ENCODE results near the gene AKR1A1.
A peak's percentile ranks its signal among the peaks of the same experiment; 100 is the strongest.
"Not testable (repeated sequence)": the region's sequence is repeated elsewhere in the genome, so short reads cannot be mapped to it uniquely, and the experiment has no call there.

The AKR1A1 gene

DNA sequence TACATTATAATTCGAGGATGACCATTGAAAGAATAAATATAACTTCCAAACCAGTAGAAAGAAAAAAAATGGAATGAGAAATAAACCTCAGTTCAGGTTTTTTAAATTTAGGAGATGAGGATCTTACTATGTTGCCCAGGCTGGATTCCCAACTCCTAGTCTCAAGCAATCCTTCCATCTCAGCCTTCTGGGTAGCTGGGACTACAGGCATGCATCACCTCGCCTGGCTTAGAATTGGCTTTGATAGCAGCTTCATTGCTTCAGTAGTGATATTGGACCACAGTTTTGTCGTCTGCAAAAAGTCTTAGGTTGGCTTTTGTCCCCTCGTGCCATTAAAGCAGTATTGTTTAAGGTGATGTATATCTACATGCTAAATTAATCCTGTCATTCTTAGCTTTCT, 36.1 kb downstream of the AKR1A1 start:
- no peak for FAIRE-seq

DNA sequence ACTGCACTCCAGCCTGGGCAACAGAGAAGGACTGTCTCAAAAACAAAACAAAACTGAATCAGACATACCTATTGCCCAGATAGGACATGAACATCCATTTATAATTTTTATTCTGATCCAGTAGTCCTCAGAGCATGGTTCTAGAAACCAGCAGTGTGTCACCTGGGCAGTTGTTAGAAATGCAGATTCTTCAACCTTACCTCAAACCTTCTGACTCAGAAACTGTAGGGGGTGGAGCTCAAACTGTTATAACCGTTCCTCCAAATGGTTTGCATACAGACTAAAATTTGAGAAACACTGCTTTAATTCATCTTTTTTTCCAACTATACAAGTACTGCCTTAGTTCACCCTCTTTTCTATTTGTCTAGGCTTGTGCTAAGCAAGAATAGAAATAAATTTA, 39.2 kb downstream of the AKR1A1 start:
- DNase-seq (ENCODE audit: insufficient read length, low spot score) = no peak

More for the DNA sequence above, 36.1 kb downstream of the AKR1A1 start:
- DNase-seq (ENCODE audit: insufficient read length, low spot score) = no peak
- TF ChIP-seq, protein P1, sequence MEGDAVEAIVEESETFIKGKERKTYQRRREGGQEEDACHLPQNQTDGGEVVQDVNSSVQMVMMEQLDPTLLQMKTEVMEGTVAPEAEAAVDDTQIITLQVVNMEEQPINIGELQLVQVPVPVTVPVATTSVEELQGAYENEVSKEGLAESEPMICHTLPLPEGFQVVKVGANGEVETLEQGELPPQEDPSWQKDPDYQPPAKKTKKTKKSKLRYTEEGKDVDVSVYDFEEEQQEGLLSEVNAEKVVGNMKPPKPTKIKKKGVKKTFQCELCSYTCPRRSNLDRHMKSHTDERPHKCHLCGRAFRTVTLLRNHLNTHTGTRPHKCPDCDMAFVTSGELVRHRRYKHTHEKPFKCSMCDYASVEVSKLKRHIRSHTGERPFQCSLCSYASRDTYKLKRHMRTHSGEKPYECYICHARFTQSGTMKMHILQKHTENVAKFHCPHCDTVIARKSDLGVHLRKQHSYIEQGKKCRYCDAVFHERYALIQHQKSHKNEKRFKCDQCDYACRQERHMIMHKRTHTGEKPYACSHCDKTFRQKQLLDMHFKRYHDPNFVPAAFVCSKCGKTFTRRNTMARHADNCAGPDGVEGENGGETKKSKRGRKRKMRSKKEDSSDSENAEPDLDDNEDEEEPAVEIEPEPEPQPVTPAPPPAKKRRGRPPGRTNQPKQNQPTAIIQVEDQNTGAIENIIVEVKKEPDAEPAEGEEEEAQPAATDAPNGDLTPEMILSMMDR (IDR thresholded peaks at IDR 0.05; ENCODE audit: insufficient read depth, missing control alignments) = no peak

DNA sequence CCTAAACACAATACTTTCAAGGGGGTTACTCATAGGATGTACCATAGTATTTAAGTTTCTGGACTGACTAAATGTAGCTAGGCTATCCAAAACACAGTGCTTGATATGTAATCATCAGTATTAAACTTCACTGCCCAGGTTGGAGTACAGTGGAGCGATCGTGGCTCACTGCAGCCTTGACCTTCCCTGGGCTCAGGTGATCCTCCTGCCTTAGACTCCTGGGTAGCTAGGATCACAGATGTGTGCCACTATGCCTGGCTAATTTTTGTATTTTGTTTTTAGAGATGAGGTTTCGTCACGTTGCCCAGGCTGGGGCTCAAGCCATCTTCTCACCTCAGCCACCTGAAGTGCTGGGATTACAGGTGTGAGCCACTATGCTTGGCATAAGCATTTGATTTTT, 43.8 kb downstream of the AKR1A1 start:
- FAIRE-seq (no peak), DNase-seq (ENCODE audit: insufficient read length, low spot score) (no peak)
- TF ChIP-seq, protein P1 (IDR thresholded peaks at IDR 0.05; ENCODE audit: insufficient read depth, missing control alignments) = no peak

More for the DNA sequence above, 39.2 kb downstream of the AKR1A1 start:
- TF ChIP-seq, protein P1 (IDR thresholded peaks at IDR 0.05; ENCODE audit: insufficient read depth, missing control alignments) = no peak
- FAIRE-seq = no peak

DNA sequence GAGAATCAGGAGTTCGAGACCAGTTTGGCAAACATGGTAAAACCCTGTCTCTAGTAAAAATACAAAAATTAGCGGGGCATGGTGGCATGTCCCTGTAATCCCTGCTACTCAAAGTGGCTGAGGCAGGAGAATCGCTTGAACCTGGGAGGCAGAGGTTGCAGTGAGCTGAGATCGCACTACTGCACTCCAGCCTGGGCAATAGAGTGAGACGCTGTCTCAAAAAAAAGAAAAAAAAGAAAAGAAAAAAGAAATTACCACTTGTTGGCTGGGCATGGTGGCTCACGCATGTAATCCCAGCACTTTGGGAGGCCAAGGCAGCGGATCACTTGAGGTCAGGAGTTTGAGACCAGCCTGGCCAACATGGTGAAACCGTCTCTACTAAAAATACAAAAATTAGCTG, 46.1 kb downstream of the AKR1A1 start:
- DNase-seq (ENCODE audit: insufficient read length, low spot score); FAIRE-seq: not testable (repeated sequence)

DNA sequence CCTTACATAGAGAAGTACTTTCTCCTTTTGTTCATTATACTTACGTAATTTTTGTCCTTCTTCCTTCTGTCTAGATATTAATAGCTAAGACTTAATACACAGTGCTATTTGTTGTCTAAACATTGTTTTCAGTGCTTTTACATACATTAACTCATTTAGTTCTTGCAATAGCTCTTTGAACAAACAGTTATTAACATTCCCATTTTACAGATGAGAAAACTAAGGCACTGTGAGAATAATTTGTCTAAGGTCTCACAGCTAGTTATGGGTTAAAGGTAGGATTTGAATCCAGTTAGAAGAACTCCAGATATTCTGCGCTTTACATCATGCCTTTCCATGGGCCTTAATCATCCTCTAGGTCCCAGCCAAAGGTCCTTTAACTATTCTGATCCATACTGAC, 53.6 kb downstream of the AKR1A1 start:
- DNase-seq (ENCODE audit: insufficient read length, low spot score) = no peak
- FAIRE-seq = peak; percentile 41
- TF ChIP-seq, protein P1 (IDR thresholded peaks at IDR 0.05; ENCODE audit: insufficient read depth, missing control alignments) = no peak

DNA sequence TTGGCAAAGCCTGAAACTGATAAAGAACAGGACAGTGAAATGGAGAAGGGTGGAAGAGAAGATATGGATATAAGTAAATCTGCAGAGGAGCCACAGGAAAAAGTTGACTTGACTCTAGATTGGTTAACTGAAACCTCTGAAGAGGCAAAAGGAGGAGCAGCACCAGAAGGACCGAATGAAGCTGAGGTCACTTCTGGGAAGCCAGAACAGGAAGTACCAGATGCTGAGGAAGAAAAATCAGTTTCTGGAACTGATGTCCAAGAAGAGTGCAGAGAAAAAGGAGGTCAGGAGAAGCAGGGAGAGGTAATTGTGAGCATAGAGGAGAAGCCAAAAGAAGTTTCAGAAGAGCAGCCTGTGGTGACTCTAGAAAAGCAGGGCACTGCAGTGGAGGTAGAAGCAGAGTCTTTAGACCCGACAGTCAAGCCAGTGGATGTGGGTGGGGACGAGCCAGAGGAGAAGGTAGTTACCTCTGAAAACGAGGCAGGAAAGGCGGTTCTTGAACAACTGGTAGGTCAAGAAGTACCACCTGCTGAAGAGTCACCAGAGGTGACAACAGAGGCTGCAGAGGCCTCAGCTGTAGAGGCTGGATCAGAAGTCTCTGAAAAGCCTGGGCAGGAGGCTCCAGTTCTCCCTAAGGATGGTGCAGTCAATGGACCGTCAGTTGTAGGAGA, 56.9 kb downstream of the AKR1A1 start:
- TF ChIP-seq, protein P1 (IDR thresholded peaks at IDR 0.05; ENCODE audit: insufficient read depth, missing control alignments) = no peak
- DNase-seq (ENCODE audit: insufficient read length, low spot score) (no peak), FAIRE-seq (no peak)

DNA sequence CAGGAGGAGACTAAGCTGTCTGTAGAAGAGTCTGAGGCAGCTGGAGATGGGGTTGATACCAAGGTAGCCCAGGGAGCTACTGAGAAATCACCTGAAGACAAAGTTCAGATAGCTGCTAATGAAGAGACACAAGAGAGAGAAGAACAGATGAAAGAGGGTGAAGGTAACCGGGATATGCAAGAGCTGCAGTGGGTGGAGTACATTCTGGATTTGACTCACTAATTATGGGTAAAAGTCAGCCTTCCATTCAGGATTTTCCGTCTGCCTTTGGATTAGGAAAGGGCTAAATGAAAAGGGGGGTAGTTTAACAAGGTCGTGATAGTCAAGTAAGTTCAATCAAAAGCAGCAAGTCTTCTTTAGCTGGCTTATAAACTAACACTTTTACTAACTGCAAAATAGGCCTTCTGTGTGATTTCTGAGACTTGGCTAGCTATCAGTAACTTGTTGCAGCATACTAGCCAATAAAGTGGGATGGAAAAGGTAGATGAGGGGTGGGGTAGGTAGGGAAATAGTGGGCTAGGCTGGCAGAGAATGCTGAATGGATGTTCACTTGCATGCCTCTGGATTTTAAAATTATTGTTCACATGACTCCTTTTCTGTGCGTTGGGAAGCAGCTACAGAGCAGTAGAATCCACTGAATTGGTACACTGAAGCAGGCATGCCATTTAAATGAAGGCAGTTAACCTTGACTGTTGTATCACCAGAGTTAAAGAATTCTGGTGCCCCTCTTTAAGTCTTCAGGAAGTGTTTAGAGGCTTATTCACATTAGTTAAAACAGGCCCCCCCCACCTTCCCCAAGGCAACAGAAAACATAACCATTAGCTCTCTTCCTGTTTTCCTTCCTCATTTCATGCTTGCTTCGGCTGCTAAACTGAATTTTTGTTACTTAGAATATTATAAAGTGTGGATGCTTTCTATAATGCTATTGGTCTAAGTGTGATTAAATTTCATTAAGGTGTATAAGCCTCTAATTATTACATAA, 57.8 kb downstream of the AKR1A1 start:
- TF ChIP-seq, protein P1 (IDR thresholded peaks at IDR 0.05; ENCODE audit: insufficient read depth, missing control alignments) = no peak
- DNase-seq (ENCODE audit: insufficient read length, low spot score) (no peak), FAIRE-seq (no peak)

All from D721Med (cell line).